Brain microvascular endothelial cell (primary cell): ENCODE data around the gene CEP104.

Experiments
- DNase-seq: peaks from one replicate; pipeline ENCODE4 v3.0.0-alpha.2; 2020
- H3K27ac ChIP-seq: fragments of 250-450 bp; sonication (Bioruptor Pico); 2 replicates; pipeline ENCODE4 v1.5.1; 2020; ENCODE audit warnings: mild to moderate bottlenecking, moderate library complexity
- H3K27me3 ChIP-seq: fragments of 250-450 bp; sonication (Bioruptor Pico); replicated peaks from 2 replicates; pipeline ENCODE4 v1.5.1; 2020; ENCODE audit warnings: mild to moderate bottlenecking
- H3K36me3 ChIP-seq: fragments of 250-450 bp; sonication (Bioruptor Pico); replicated peaks from 2 replicates; pipeline ENCODE4 v1.5.1; 2020; ENCODE audit warnings: mild to moderate bottlenecking
- H3K4me3 ChIP-seq: 2 replicates; pipeline ENCODE4 v1.5.1; 2011; ENCODE audit warnings: low read depth, mild to moderate bottlenecking, control low read depth, low read length, moderate library complexity
- CTCF ChIP-seq: IDR thresholded peaks from 2 replicates; pipeline ENCODE4 v1.5.1; 2011; ENCODE audit warnings: low read depth, mild to moderate bottlenecking, moderate library complexity, low read length, control low read depth, inconsistent platforms; ENCODE audit errors: missing control alignments
- in situ Hi-C: cut with HindIII; loops from 2 replicates; pipeline ENCODE4 v1.10.0; 2017; ENCODE audit warnings: low sequenced_read_pairs, low pct_ligation_motif_present

The CEP104 gene

GRCh38 chr1:3891329-3891865 lies 34.4 kb upstream of the CEP104 start:
- no peak for DNase-seq
- in situ Hi-C loops = no loop called here
- peaks cover 39% of the 10 kb centered on the region for H3K36me3 ChIP-seq
- H3K27ac ChIP-seq = no peak overlapping the region
- no peak overlapping the region for H3K4me3 ChIP-seq
- no peaks in the 10 kb centered on the region for H3K27me3 ChIP-seq
- no peak for TF ChIP-seq CTCF

- H3K4me3 ChIP-seq = no peak overlapping the region
- in situ Hi-C loops = no loop called here
- peaks cover 46% of the 10 kb centered on the region for H3K36me3 ChIP-seq
- H3K27me3 ChIP-seq = no peaks in the 10 kb centered on the region
- H3K27ac ChIP-seq = no peak overlapping the region
- no peak for DNase-seq
- TF ChIP-seq CTCF = no peak
Measured at GRCh38 chr1:3890389-3891328, 33.6 kb upstream of the CEP104 start.

GRCh38 chr1:3889936-3890335 lies 32.9 kb upstream of the CEP104 start:
- Histone ChIP-seq H3K27ac (no peak overlapping the region), H3K36me3 (peaks cover 48% of the 10 kb centered on the region)
- in situ Hi-C loops = no loop called here

GRCh38 chr1:3888301-3888700 lies 31.3 kb upstream of the CEP104 start:
- no peak overlapping the region for H3K27ac ChIP-seq
- no peaks in the 10 kb centered on the region for H3K27me3 ChIP-seq
- in situ Hi-C loops = no loop called here
- TF ChIP-seq CTCF = no peak
- H3K4me3 ChIP-seq = no peak overlapping the region
- DNase-seq = no peak
- peaks cover 52% of the 10 kb centered on the region for H3K36me3 ChIP-seq

More at GRCh38 chr1:3889936-3890335, 32.9 kb upstream of the CEP104 start:
- H3K4me3 ChIP-seq = no peak overlapping the region
- H3K27me3 ChIP-seq = no peaks in the 10 kb centered on the region
- TF ChIP-seq CTCF = no peak
- DNase-seq = no peak

GRCh38 chr1:3886691-3887090 lies 29.7 kb upstream of the CEP104 start:
- no peak for TF ChIP-seq CTCF
- in situ Hi-C loops = no loop called here
- DNase-seq = no peak
- Histone ChIP-seq H3K27ac (no peak overlapping the region), H3K4me3 (no peak overlapping the region), H3K36me3 (peaks cover 52% of the 10 kb centered on the region), H3K27me3 (no peaks in the 10 kb centered on the region)
